SKM-1 treated with dmso at 0.1 percent for 144 hours (cell line): ENCODE results near the gene FBLIM1.
"Not testable (repeated sequence)": the region's sequence is repeated elsewhere in the genome, so short reads cannot be mapped to it uniquely, and the experiment has no call there.

Experiments used
- DNase-seq: peaks from one replicate; lab custom pipeline; 2025; ENCODE audit not compliant: unreplicated experiment; lab: John Stamatoyannopoulos, UW

The FBLIM1 gene

GRCh38 chr1:15807549-15807948, 49.0 kb downstream of the FBLIM1 start, which contains the start of gene UQCRHL:
Gene UQCRHL (minus strand): TSS chr1:15807649. CDS start chr1:15807649, 0 bp downstream.
- not testable (repeated sequence) for DNase-seq

- no peak for DNase-seq
Observed at GRCh38 chr1:15808955-15809354, 50.4 kb downstream of the FBLIM1 start.

- no peak for DNase-seq
Observed at GRCh38 chr1:15810073-15810472, 51.5 kb downstream of the FBLIM1 start.

GRCh38 chr1:15816674-15817073, 58.1 kb downstream of the FBLIM1 start:
- DNase-seq, result no peak

GRCh38 chr1:15820478-15820877, 61.9 kb downstream of the FBLIM1 start:
- DNase-seq, result no peak

GRCh38 chr1:15825800-15826199, 67.2 kb downstream of the FBLIM1 start:
- DNase-seq, result no peak

- DNase-seq, result no peak
Observed at GRCh38 chr1:15826810-15827507, 68.4 kb downstream of the FBLIM1 start.

- not testable (repeated sequence) for DNase-seq
Observed at GRCh38 chr1:15827567-15827966, 69.0 kb downstream of the FBLIM1 start.

- DNase-seq, result not testable (repeated sequence)
Observed at GRCh38 chr1:15828931-15829330, 70.3 kb downstream of the FBLIM1 start.

- DNase-seq, result no peak
Observed at GRCh38 chr1:15830258-15830657, 71.7 kb downstream of the FBLIM1 start.

GRCh38 chr1:15833069-15833679, 74.6 kb downstream of the FBLIM1 start:
- peak; percentile 65 for DNase-seq

- DNase-seq, result no peak
Observed at GRCh38 chr1:15833842-15834405, 75.3 kb downstream of the FBLIM1 start.

- peak; percentile 70 for DNase-seq
Observed at GRCh38 chr1:15834406-15835204, 76.0 kb downstream of the FBLIM1 start.

GRCh38 chr1:15835205-15835740, 76.7 kb downstream of the FBLIM1 start:
- peak; percentile 51 for DNase-seq

GRCh38 chr1:15835741-15836510, 77.3 kb downstream of the FBLIM1 start:
- peak; percentile 98 for DNase-seq
